K562 (cell line): Measurements from ENCODE around the gene AIG1. TPM values are rescaled to one million over a fixed set of nuclear protein-coding genes. Genes with fewer than 3 reads are reported as not detected.

Source experiments
- BRD9 ChIP-seq: fragments of 450-650 bp; IDR thresholded peaks from 2 replicates; pipeline ENCODE4 v1.6.1; 2018; ENCODE audit warnings: low read depth; ENCODE audit not compliant: partially characterized antibody
- EHMT2 ChIP-seq: fragments of 450-650 bp; IDR thresholded peaks from 2 replicates; pipeline ENCODE4 v1.6.1; 2018; ENCODE audit warnings: antibody characterized with exemption
- HES1 ChIP-seq: fragments of 450-650 bp; IDR thresholded peaks from 2 replicates; pipeline ENCODE4 v1.6.1; 2016; ENCODE audit warnings: low read depth, mild to moderate bottlenecking, moderate library complexity
- ILF3 ChIP-seq: fragments of 450-650 bp; IDR thresholded peaks from 2 replicates; pipeline ENCODE4 v1.6.1; 2018; ENCODE audit warnings: antibody characterized with exemption, mild to moderate bottlenecking, moderate library complexity, borderline replicate concordance
- L3MBTL2 ChIP-seq: fragments of 450-650 bp; IDR thresholded peaks from 2 replicates; pipeline ENCODE4 v1.6.1; 2016; ENCODE audit warnings: mild to moderate bottlenecking, moderate library complexity
- NFIC ChIP-seq: fragments of 450-650 bp; IDR thresholded peaks from 2 replicates; pipeline ENCODE4 v1.6.1; 2017; ENCODE audit warnings: mild to moderate bottlenecking, inconsistent platforms
- SMAD4 ChIP-seq: fragments of 250-450 bp; sonication (Bioruptor Pico); conservative IDR thresholded peaks from 2 replicates; pipeline ENCODE4 v1.8.0; 2021; ENCODE audit warnings: inconsistent platforms, mild to moderate bottlenecking, moderate library complexity
- ZBTB49 ChIP-seq: sonication (generic); formaldehyde crosslinking; IDR thresholded peaks from 2 replicates; pipeline ENCODE4 v1.8.0; 2022; ENCODE audit warnings: missing genetic modification reagents, mild to moderate bottlenecking, borderline replicate concordance
- ZKSCAN3 ChIP-seq: fragments of 250-450 bp; sonication (Bioruptor Pico); IDR thresholded peaks from 2 replicates; pipeline ENCODE4 v1.4.0; 2020
- polyA plus RNA-seq, 8 experiments: library from polyadenylated mRNA; depleted of rRNA in 4 of 8; stranded (reverse) in 5 of 8; unstranded in 3 of 8; fragments of >200 nt; fragmentation: Nextera tagmentation in 2 of 8; fragmentation: Illumina TruSeq in 1 of 8; extraction: Ambion mirVana in 2 of 8; extraction: Trizol in 1 of 8; gene quantifications; 2 replicates each; pipeline versions ENCODE4 v1.2.1 to v1.2.3, GENCODE V29; 2011 to 2014; ENCODE audit warnings: inconsistent platforms in 1 of 8, missing spikeins in 1 of 8
- total RNA-seq, 7 experiments: library from RNA; depleted of rRNA in 6 of 7; stranded (reverse); fragments of >200 nt in 6 of 7; fragmentation: Illumina TruSeq in 2 of 7; extraction: Trizol in 2 of 7; gene quantifications; 2 replicates each; pipeline versions ENCODE4 v1.2.1 to v1.2.3, GENCODE V29; 2011 to 2021; ENCODE audit warnings: low replicate concordance in 1 of 7

The AIG1 gene
- total and polyA plus RNA-seq, 9 of the 15 experiments (the other 6 are each of a cell fraction or from before 2014, with no cell fraction given), result 74.8 to 333 (median 127) TPM

GRCh38 chr6:143060806-143061596, at the start of gene AIG1 (continued):
- peak; percentile 19; the same call in 1 of the 2 replicates for TF ChIP-seq L3MBTL2
- 0 out of 2 replicates have a peak, but pooled peaks have one; percentile 24 for TF ChIP-seq NFIC
- peak; percentile 7; the same call in 1 of the 2 replicates for TF ChIP-seq SMAD4 (CRISPR knock-in tag)
- TF ChIP-seq HES1, result peak; percentile 38; the same call in 1 of the 2 replicates
- no peak for TF ChIP-seq ZKSCAN3 (CRISPR knock-in tag)
- no peak for TF ChIP-seq ILF3
- no peak for TF ChIP-seq EHMT2
- no peak for TF ChIP-seq ZBTB49 (CRISPR knock-in tag)
- peak; percentile 77 for TF ChIP-seq BRD9
